ENCODE data around the gene CPNE4.

The CPNE4 gene

DNA sequence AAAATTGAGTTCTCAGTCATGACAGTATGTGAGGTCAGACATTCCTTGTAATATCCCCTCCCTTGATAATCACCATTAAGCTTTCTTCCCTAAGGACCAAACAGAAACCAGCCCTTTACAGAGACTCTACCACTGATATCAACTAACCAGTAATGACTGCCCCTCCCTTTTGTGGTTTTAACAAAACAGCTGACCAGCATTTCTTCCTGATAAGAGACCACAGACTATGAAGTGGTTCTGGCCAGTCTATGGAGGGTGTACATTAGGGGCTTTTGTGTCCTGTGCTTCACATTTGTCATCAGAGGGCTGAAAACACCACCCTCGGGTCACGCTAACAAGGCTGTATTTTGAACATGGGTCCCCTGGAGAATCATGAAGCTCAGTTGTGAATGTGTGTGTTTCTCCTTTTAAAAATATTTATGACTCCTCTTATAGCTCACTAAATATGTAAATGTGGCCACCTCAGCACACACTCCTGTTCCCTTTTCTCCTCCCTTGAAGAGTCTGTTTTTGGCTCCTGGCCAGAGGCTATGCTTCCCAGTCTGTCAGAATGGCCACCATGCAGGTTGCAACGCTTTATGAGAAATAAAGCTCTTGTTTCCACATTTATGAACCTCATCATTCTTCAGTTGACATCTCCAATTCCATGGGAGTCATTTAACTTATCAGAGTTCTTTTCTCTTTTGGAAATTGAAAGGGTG is 239.3 kb downstream of the CPNE4 start:
- DNase-seq: peak; percentile 15 to 44

- peak; percentile 70 to 72 for DNase-seq
These were observed 239.9 kb downstream of the CPNE4 start for GRCh38 chr3:131794766-131795388.

GRCh38 chr3:131793870-131794269 is 240.9 kb downstream of the CPNE4 start:
- no peak for DNase-seq

DNA sequence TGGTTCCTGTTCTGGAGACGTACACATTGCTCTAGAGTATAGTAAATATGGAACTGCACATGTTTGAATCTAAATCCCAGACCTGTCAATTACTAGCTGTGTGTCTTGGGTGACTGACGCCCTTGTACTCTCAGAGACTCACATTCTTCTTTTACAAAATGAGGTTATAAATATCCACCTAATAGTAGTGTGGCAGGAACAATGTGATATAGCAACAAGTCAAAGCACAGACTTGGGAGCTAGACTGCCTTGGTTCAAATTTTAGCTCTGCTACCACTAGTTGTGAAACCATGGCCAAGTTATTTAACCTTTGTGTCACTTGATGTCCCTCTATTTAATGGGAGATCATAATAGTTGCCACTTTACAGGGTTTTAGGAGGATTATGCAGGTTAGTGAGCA is 245.6 kb downstream of the CPNE4 start:
- no peak for DNase-seq

DNA sequence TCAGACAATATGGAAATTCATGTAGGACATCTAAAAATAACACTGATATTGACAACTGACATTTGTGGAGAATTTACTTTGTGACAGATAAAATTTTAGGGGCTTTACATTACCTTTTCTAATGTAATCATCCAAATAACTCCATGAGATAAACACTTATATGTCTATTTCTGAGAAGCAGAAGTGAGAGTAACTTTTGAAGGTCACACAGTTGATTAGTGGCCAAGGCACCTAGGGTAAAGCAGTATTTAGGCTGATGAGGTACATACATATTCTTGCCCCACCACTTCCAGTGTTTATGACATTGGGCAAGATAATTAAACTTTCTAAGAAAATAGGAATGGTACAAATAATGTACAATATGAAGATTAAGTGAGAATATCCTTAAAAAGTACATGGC is 248.4 kb downstream of the CPNE4 start:
- no peak for DNase-seq

DNA sequence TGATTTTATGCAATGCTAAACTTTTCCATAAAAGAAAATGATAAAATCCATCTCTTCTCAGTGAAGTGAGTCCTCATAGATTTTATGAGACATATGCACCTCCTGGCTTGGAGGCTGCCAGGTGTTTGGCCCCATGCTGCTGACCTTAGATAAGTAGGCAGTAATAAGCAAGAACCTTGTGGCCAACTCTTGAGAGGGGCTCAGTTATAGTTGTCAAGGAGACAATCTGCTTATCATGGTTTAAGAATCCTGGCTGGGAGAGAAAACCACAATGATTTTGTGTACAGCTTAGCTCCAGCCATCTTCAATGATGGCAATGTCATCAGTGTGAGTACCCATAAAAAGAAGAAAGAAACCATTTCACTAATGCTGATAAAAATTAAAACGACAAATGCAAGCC is 252.1 kb downstream of the CPNE4 start:
- DNase-seq: no peak

DNA sequence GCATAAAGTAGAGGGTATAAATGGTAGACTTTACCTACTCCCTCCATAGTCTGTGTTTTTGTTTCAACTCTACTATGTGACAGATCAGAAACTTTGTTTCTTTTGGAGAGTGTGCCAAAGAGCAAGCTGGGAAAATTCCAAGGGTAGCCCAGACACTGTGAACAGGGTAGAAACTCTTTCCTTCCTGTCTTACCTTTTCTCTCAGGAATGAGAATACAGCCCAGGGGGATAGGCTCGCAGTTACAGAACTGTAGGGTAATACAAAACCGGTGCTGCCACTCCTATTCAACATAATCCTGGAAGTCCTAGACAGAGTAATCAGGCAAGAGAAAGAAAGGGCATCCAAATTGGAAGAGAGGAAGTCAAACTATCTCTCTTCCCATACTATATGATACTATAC is 256.3 kb downstream of the CPNE4 start:
- DNase-seq: no peak

DNA sequence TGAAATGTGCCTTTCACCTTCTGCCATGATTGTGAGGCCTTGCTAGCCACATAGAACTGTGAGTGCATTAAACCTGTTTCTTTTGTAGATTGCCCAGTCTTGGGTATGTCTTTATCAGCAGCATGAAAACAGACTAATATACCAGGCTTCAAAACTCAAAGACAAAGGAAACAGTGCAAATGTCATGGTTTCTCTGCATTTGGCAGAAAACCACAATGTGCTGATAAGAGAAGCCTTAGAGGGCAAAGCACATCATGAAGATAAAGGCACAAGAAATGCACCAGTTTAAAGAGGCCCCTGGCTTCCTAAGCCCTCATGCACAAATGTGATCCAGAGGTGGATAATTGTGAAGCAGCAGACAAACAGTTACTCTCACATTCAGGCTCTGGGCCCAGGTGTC is 259.2 kb downstream of the CPNE4 start:
- no peak for DNase-seq

GRCh38 chr3:131772269-131773026 is 262.4 kb downstream of the CPNE4 start:
- no peak for DNase-seq

DNA sequence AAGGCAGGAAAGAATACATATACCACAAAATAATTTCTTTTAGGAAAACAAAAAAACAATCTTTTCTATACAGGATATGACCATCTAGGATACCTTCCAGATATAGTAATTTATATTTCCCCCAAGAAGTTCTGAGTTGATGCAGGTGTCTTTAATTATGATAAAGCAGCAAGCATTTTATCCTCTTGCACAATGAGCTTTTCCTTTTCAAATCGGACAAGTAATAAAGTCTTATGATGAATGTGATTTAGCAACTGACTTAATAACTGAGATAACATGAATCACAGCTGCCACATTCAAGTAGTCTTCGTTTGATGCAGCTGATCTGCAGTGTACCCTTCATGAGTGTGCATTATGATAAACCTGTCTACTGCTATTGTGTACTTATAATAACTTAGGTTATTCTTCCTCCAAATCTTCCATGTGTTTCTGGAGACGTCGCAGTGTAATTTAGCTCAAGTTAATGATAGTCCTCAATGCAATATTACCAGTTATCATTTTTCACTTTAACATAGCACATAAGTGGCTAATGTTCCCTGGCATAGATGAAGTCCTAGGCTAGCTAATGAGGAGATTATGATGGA is 271.7 kb downstream of the CPNE4 start:
- DNase-seq: no peak

- no peak for DNase-seq
These were observed 278.4 kb downstream of the CPNE4 start for GRCh38 chr3:131756405-131756804.

DNA sequence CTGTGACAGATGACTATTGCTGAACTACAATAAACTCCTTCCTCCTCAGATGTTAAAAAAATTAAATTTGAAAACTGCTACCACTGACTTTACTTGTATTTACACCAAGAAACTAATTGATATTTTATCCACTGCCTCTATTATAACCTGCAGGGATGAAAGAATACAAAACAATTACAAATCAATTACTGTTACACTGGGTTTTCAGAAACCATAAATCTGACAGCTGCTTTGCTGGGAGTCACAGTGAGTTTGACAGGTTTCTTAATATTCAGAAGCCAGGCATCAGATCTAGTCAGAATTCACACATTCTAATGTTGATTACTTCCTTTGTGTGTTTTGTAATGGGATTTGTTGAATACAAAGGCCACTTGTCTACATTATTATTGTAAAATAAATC is 279.4 kb downstream of the CPNE4 start:
- no peak for DNase-seq

GRCh38 chr3:131750256-131750655 is 284.6 kb downstream of the CPNE4 start:
- DNase-seq: no peak

- DNase-seq: no peak
These were observed 285.0 kb downstream of the CPNE4 start for GRCh38 chr3:131749826-131750225.

GRCh38 chr3:131747466-131747865 is 287.3 kb downstream of the CPNE4 start:
- DNase-seq: no peak

GRCh38 chr3:131744765-131745164 is 290.0 kb downstream of the CPNE4 start:
- DNase-seq: no peak

DNA sequence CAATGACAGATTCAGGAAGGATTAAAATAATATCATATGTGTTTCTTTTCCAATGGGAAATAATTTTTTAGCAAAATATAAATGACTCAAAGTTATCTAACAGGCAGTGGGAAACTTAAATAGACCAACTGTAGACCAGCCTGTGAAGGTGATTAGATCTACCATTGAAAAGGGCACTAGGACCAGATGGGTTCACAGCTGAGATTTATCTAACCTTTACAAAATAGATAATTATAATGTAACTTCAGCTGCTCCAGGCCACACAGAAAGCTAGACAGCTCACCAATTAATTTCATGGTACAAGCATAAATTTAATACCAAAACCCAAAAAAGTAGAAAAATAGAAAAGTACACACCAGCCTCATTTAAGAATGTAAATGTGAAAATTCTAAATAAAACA is 291.7 kb downstream of the CPNE4 start:
- no peak for DNase-seq

GRCh38 chr3:131739211-131739610 is 295.6 kb downstream of the CPNE4 start:
- no peak for DNase-seq

- DNase-seq: no peak
These were observed 296.7 kb downstream of the CPNE4 start for GRCh38 chr3:131738095-131738494.

DNA sequence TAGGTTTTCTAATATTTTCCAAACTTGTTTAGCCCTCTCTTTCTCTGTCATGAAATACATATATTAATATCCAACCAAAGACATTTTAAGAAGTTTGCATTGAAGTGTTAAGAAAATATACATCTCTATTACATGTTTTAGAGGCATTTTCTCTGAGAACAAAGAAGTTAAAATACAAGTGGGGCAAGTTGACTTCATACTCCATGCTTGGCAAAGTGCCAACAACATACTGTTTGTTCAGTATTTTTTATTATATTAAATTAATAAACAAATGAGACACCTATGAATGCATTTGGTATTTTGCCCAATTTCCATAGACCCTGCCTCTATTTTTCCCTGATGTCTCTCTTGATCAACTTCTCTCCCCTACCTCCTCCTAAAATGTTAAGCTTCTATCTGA is 299.3 kb downstream of the CPNE4 start:
- DNase-seq: no peak

DNA sequence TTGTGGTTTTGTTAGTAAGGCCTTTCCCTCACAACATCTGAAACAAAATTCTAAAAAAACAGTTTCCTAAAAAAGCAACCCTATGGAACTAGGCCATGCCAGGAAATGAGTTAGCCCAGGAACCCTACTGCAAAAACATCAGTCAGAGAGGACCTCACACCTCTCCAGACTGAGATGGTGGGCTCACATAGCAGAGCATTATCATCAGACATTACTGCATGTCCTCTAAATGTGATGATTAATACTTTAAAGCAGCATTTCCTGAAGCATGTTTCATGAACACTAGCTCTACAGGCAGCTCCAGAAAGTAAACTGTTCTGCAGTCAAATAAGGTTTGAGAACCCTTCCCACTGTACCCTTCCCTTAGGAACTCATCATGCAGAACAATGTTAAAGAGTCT is 299.7 kb downstream of the CPNE4 start:
- DNase-seq: no peak

DNA sequence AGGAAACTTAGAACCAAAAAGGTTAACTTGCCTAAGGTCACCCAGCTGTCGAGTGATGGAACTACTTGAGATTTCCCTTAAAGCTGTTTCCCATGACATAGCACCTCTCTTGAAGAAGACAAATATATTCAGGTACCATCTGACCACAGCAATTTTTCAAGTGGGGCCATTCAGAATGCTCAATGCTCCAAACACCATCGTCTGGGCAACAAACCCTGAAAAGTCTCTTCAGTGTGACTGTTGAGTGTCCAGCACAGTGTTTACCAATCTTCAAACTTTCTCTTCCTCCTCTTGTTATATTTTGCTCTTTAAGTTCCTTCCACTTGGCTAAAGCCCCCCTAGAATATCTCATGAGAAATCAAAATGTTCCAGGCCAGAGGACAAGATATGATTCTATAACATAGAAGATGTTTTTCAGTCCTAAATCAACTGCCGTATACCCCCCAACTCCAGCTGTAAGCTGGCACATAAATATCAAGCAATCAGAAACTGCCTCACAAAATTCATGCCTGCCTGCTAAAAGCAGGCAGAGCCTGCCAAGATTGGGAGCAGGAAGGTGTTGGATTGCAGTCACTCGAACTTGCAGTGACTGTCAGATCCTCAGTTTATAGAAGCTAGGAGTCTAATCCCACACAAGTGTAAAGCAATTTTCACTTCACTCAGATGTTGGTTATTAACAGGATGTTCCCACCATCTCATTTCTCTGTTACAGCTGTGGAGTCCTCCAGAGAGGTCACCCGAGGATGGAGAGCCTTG is 301.6 kb downstream of the CPNE4 start:
- DNase-seq: no peak

GRCh38 chr3:131731709-131732108 is 303.1 kb downstream of the CPNE4 start:
- no peak for DNase-seq
